NK-92 (cell line): Measurements from ENCODE around the gene ARHGEF38.
"Not testable (repeated sequence)": the region's sequence is repeated elsewhere in the genome, so short reads cannot be mapped to it uniquely, and the experiment has no call there.

Source experiments
- DNase-seq: peaks from one replicate; lab custom pipeline; 2025; ENCODE audit not compliant: unreplicated experiment; lab: John Stamatoyannopoulos, UW

Gene ARHGEF38

DNA sequence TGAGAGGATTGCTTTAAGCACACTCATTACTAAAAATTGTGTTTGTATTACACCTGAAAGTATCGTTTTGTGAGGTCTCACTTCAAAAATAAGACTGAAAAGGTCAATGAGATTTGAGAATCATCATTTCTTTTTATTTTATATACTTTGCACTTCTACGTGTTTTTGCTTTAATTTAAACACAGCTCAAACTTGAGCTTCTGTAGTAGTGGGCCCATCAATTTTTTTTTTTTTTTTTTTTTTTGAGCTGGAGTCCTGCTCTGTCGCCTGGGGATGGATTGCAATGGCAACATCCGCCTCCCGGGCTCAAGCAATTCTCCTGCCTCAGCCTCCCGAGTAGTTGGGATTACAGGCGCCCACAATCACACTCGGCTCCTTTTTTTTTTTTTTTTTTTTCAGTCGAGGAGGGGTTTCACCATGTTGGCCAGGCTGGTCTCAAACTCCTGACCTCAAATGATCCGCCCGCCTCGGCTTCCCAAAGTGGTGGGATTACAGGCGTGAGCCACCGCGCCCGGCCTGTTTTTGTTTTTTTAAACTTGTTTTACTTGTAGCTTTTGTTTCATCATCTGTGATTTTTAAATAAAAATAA lies 157.7 kb downstream of the ARHGEF38 start:
- no peak for DNase-seq

DNA sequence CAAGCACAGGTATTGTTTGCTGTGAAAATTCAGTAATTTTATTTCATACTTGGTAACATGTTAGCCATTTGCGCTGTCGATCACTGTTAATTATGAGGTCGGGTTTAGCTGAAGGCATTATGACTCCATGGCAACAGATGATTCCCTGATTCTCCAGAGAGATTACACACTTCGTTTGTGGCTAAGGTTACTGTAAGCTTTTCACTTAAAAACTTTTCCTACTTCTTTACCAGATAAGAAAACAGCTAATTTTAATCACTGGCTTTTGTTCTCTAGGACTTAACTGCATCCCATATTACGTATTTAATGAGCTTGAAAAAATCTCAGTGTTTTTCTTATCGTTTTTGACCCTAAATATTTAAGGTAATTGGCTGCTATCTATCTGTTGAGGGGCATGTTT lies 158.3 kb downstream of the ARHGEF38 start:
- no peak for DNase-seq

DNA sequence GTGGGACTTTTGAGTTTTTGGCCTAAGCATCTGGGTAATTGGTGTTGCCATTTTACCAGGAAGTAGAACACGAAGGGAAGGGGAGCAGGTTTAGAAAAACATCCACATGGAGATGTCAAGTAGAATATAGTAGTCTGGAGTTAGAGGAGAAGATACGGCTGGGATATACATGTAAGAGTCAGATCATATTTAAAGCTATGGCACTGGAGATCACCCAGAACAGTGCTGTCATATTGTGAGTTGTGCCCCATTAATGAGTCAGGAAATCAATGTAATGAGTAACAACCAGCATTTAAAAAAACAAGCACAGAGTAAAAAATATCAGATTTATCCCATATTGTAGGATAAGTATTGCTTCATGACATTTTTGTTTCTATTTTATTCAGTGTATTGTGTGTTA lies 160.3 kb downstream of the ARHGEF38 start:
- no peak for DNase-seq

DNA sequence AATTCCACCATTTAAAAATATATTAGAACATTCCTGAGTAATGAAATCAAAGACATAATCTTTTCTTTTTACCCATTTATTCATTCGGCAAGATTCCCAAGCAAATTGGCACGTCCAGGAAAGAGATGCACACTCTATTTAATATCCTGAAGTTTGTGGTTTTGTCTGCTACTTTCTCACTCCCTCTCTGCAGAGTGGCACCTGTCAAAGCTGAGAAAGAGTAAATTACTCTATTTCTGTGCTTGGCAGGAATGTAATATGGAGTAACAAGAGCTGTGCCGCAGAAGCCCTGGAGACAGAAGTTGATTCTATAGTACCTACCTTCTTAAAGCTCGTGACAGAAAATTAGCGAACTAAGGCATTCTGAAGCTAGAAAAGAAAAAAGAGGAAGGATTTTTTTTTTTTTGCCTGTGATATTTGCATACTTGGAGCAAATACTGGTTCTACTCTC lies 161.7 kb downstream of the ARHGEF38 start:
- no peak for DNase-seq

DNA sequence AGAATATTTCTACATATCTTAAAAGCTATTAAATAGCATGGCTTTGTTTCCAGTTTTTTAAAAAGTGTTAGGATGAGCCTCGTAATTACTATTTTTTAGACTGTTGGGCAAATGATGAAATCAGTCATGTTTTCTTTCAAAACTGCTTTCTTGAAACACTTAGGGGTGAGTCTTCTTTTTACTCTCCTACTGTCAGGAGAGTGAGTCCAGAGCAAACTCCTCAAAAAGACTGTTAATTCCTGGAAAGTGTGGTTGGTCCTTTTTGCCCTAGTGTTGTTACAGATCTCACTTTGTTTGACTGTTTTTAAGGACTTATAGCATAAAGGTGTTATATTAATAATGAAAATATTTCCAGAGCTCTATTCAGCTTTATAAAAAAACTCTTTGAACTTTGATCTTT lies 162.5 kb downstream of the ARHGEF38 start:
- DNase-seq: no peak

DNA sequence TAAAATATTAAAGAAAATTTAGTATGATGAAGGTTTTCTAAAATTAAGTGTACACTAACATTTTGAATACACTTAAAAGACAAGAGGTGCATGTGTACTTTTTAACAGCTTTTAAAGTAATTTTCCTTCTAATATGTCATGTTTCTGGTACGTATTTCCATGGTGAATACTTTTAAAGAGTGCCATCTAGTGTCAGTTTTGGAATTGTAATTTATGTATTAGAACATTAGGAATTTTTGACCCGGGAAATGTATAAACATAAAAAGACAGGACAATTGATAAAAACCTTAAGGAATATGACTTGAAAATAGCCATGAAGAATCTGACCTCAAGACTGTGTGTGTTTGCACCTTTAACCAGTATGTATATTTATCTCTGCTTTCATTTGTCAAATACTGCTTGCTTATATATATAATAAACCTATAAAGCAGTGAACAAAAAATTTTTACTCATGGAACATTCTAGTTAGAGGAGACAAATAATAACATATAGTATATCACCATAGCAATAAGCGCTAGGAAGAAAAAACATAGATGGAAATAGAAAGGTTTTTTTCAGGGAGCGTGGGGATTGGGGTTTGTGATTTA lies 163.4 kb downstream of the ARHGEF38 start:
- no peak for DNase-seq

DNA sequence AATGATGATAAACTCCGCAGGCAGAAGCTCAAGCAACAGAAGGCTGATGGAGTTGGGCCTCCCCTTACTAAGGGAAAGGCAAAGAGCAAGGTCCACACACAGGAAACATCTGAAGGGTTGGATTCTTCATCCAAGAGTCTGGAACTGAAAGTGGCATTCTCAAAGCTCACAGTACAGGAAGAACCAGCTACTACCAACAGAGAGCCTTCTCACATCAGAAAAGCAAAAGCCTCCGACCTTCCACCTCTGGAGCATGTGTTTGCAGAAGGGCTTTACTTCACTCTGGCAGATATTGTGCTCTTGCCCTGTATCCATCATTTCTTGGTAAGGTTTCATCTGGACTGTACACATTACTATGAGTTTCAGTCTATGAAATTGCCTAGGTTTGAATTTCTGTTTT lies 166.8 kb downstream of the ARHGEF38 start:
- no peak for DNase-seq

DNA sequence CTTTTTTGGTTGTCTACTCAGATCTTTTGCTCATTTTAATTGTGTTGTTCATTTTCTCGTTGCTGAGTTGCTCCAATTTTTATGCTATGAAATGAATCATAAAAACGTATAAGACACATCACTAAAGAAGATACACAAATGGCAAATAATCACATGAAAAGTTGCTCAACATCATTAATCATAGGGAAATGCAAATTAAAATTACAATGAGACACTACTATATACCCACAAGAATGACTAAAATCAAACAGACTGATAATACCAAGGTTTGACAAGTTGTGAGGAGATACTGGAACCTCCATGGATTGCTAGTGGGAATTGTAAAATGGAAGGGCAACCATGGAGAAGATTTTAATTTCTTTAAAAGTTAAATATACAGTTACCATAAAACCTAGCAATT lies 173.2 kb downstream of the ARHGEF38 start:
- DNase-seq: no peak

DNA sequence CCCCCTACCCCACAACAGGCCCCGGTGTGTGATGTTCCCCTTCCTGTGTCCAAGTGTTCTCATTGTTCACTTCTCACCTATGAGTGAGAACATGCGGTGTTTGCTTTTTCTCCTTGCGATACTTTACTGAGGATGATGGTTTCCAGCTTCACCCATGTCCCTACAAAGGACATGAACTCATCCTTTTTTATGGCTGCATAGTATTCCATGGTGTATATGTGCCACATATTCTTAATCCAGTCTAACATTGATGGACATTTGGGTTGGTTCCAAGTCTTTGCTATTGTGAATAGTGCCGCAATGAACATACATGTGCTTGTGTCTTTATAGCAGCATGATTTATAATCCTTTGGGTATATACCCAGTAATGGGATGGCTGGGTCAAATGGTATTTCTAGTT lies 177.5 kb downstream of the ARHGEF38 start:
- not testable (repeated sequence) for DNase-seq
